Inferior parietal cortex (tissue), 1 donor: ENCODE data around the gene B3GNT3.

Source experiments
- DNase-seq: peaks from one replicate; pipeline ENCODE4 v3.0.0-alpha.2; 2016; ENCODE audit errors: extremely low spot score

The B3GNT3 gene, protein sequence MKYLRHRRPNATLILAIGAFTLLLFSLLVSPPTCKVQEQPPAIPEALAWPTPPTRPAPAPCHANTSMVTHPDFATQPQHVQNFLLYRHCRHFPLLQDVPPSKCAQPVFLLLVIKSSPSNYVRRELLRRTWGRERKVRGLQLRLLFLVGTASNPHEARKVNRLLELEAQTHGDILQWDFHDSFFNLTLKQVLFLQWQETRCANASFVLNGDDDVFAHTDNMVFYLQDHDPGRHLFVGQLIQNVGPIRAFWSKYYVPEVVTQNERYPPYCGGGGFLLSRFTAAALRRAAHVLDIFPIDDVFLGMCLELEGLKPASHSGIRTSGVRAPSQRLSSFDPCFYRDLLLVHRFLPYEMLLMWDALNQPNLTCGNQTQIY

DNA sequence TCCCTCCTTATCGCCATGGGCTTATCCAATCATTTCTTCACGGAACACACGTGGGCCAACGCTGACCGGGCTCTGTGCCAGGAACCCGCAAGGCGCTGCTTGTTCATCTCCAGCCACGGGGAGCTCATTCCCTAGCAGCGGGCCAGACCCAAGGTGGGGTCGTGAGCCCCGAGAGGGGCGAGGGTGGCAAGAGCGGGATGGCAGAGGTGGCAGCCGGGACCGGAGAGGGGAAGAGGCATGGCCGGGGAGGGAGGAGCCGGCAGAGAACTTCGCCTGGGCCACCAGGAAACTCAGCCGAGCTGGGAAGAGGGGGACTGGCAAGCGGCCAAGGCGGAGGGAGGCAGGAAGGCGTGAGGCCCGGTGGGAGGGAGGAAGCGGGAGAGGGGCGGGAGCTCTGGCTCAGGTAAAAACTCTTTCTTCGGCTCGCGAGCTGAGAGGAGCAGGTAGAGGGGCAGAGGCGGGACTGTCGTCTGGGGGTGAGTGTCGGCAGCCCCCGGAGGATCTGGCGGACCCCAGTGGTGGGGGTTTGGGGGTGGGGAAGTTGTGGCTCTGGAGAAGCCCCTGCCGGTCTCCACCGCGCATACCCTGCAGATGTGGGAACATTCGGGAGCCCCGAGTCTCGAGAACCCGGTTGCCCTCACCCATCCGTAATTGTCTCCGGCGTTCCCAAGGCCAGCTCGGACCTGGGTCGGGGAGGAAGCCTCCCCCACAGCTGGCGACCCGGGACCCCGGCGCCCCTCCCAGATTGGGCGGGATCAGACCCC is at the start of gene B3GNT3:
Gene B3GNT3, plus strand, starts transcription at position 408 of the 764 bp plus-strand sequence. CDS start 12,670 bp downstream, outside the sequence.
- no peak for DNase-seq

DNA sequence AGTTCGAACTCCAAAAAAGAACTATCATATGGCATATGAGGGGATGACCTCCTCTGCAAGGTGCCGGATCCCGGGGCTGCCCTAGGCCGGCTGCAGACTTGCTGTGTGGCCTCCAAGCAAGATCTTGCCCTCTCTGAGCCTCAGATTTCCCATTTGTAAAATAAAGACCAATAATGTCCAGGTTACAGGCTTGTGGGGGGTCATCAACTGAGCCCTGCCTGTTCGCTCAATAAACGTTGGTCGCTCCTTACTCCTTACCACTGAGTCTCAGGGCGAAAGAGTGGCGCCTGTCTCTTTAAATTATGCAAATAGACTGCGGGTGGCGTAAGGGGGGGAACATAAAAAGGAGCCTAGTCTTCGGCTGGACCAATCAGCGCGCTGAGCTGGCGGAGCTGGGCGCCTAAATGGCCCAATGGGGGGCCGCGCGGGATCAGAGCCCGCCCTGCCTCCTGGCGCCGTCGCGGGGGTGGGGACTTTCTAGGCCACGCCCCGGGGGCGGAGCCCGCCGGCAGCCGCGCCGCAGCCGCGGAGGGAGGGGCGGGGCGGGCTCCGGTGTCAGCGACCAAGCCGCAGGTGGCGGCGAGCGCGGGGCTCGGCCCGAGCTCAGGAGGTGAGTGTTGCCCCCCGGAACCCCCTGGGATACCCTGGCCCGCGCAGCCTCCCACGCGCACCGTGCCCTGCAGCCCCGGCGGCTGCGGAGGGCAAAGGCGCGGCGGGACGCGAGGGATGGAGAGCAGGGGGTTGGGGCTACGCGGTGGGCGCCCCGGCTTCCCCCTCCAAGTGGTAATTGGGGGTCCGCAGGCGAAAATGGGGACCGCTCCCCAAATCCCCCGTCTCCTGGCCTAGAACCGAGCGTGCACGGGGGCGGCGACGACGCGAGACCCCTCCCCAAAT is 47.5 kb upstream of the B3GNT3 start:
- DNase-seq = peak; percentile 95

DNA sequence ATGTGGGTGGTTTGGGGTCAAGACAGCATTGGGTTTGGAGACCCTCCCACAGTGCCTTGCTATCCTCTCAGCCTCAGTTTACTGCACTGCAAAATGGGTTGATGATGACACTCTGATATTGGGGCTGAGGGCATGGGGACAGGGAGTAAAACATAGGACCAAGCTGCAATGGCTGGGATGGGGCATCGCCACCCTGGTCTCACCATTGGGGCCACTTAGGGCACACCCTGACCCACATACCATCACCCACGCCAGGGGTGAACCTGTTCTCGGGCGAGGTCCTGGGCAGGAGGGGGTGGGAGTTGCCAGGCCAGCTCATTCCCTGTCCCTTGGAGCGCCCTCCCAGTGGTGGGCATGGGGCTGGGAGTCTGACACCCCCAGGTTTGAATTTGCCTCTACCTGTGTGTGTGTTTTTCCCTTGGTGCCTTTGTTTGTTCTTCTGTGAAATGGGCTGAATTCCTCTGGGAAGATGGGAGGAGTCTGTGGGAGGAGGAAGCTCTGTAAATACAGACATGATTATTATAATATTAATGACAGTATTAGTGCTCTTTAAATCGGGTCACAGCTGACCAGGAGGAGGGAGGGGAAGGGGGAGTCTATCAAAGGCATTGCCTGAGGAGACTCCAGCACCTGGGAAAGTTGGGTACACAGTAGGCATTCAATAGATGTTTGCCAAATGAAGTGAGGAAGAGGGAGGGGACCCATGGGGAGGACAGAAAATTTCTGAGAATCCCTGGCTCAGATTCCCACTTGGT is 45.9 kb upstream of the B3GNT3 start:
- no peak for DNase-seq

DNA sequence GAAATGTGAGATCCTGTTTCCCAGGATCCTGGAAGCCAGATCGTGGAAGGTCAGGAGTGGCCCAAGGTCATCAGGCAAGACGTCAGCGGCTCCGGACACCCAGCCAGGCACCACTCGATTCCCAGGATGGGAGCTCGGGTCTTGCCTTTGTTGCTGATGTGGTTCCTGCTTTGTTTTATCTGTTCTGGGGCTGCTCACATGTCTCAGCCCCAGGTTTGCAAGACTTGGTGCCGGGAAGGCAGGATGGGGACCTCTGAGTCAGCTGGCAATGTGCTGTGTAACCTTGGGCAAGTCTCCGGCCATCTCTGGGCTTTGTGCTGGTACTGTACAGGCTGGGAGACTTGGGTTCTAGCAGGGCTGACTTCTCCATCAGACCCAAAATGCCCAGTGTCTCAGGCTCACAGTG is 45.0 kb upstream of the B3GNT3 start:
- no peak for DNase-seq

DNA sequence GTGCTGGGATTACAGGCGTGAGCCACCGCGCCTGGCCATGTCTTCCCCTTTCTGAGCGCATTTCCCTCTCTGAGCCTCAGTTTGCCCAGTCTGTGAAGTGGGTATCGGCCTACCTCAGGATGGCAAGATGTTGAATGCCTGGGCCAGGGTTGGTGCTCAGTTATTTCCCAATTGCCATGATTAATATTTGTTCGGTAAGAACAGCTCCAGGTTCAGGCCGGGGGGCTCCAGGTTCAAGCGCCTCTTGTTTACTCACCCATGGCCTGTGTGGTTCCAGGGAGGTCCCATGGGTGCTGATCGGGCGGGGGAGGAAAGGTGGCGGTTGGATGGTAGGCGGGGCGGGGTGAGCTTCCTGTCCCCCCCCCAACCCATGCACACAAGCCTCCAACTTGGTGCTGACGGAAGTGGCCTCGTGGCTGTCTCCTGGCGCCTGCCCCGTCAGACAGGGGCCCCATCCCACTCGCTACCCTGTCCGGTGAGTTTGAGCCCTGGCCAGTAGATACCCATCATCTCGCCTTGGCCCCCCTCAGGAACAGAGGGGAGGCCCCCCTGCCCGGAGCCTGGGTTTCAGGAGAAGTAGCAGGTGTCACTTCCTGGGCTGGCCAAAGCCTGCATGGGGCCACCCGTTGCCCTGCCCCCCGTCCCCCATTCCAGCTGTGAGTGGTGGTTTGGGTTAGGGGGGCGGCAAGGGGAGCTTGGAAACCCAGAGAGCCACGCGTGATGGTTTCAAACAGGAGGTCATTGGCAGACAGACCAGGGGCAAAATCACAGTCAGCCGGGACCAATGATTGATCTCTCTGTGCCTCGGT is 43.6 kb upstream of the B3GNT3 start, which contains the start of gene FCHO1:
Gene FCHO1, plus strand, starts transcription at position 375 of the 809 bp plus-strand sequence. CDS start 3,688 bp downstream, outside the sequence.
- DNase-seq = no peak

DNA sequence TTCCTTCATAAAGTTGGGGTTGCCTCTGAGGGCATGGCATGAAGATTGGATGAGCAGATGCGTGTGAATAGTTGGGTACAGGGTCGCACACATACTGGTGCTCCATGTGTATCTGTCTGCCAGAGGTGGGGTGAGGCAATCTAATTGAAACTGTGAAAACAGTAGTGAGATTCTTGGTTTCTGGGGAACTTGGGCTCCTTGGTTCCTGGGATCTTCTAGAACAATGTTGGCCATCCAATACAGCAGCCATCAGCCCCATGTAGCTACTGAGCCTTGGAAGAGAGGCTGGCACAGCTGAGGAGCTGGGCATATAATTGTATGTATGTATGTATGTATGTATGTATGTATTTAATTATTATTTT is 43.0 kb upstream of the B3GNT3 start:
- no peak for DNase-seq

DNA sequence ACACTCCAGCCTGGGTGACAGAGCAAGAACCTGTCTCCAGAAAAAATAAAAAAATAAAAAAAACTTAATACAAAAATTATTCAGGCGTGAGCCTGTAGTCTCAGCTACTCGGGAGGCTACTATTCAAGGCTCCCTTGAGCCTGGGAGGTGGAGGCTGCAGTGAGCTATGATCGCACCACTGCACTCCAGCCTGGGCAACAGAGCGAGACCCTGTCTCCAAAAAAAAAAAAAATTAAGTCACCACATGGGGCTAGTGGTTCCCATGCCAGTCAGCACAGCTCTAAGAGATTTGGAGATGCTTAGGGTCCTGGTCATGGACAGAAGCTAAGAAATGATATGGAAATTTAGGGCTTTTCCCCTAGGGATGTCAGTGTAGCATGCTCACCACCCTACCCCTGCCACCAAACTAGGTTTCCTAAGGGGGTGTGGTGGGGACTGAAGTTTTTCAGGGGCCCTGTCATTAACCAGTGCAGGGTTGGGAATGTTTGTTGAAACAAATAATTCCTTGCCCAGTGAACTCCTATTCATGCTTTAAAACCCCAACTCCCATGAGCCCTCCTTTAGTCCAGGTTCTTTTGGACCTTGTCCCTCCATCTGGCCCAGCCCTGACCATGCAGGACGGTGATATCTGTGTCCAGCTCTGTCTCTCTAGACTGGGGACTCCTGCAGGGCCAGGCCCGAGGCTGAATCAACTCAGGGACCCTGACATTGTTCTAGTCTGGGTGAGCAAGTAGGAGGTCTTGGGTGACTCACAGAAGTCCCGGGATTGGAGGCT is 41.9 kb upstream of the B3GNT3 start:
- no peak for DNase-seq

GRCh38 chr19:17753976-17754375 is 41.0 kb upstream of the B3GNT3 start:
- peak; percentile 69 for DNase-seq

DNA sequence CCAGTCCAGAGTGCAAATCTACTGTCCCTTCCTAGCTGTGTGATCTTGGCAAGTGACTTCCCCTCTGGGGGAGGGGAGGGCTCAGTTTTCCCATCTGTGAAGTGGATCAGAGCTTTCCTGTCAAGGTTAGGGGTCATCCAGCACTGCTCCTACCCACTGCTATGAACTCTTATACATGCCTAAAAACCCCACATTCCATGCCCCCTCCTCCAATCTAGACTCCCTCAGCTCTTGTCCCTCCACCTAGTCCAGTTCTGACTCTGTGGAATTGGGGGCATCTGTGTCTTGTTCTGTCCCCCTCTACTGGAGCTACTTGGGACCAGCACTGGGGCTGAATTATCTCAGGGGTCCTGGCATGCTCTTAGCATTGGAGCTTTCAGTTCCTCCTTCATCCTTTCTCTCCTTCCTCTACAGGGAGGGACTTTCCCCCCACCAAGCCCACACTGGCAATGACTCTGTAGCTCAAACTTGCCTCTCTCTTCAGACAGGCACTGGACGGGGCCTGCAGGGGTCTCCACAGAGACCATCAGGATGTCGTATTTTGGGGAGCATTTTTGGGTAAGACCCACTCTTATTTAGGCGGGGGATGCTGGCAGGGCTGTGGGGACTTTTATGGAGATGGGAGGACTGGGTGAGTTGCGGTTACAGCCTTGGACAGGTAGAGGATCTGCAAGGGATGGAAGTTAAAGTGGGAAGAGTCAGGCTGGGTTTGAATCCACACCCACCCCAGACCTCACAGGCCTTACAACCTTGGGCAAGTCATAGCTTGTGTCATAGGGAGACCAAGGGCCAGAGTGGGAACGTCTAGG is 40.1 kb upstream of the B3GNT3 start:
- no peak for DNase-seq

DNA sequence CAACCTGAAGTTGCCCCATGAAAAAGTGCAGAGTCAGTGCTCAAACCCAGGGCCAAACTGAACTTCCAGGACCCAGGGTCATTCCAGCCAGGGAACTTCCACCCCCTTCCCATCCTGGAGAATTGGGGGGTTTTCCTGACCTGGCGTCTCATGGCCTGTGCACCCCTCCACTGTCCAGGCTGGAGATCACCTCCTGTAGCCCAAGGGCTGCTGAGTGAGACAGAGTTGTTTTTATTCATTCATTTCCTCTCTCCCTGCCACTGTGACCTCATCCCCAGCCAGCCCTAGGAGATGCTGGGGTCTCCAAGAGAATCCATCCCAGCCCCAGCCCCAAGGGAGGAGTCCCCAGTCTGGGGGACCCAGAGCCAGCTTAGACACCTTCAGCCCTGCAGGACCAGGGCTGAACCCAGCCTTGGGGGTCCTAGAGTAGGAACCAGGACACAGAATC is 39.5 kb upstream of the B3GNT3 start:
- no peak for DNase-seq

GRCh38 chr19:17755977-17756670 is 38.8 kb upstream of the B3GNT3 start:
- peak; percentile 79 for DNase-seq

GRCh38 chr19:17757125-17757524 is 37.8 kb upstream of the B3GNT3 start:
- peak; percentile 91 for DNase-seq

- no peak for DNase-seq
Measured at GRCh38 chr19:17758515-17758914, 36.4 kb upstream of the B3GNT3 start.

- no peak for DNase-seq
Measured at GRCh38 chr19:17761148-17761547, 33.8 kb upstream of the B3GNT3 start.

GRCh38 chr19:17762505-17763229 is 32.3 kb upstream of the B3GNT3 start:
- no peak for DNase-seq

DNA sequence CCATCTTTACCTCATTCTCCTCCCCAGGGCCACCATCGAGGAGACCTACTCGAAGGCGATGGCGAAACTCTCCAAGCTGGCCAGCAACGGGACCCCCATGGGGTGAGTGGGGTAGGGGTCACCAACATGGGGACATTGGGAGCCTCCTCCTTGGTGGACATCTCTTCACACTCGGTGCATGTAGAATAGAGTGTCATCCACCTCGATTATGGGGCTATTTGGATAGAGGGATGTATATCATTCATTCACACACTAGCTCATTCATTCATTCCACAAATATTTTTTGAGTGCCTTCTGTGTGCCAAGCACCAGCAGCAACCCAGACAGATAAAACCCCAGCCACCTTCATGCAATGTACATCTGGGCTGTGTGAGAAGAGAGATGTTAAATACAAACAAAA is 30.6 kb upstream of the B3GNT3 start:
- DNase-seq = no peak

DNA sequence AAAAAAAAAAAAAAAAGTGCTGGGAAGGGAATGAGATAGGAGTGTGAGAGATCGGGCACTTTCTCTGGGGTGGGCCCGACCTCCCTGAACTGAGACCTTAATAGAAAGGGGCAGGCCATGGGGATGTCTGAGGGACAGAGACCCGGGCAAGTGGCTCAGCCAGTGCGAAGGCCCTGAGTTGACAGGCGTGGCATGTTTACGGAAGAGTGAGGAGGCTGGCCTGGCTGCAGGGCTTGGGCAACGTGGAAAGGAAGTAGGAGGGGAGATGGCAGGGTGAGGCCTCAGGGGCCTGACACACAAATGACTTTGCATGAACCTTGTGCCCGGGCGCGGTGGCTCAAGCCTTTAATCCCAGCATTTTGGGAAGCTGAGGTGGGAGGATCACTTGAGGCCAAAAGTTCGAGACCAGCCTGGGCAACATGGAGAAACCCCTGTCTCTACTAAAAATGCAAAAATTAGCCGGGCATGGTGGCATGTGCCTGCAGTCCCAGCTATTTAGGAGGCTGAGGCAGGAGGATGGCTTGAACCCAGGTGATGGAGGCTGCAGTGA is 29.8 kb upstream of the B3GNT3 start:
- DNase-seq = no peak
